SK-N-MC (cell line): ENCODE measurements around the gene FOSL2.

Experiments used
- EZH2 ChIP-seq: fragments of 200-600 bp; sonication (generic); IDR thresholded peaks from one replicate; pipeline ENCODE4 v1.6.1; 2017; ENCODE audit warnings: antibody characterized with exemption
- POLR2AphosphoS5 ChIP-seq: IDR thresholded peaks from 2 replicates; pipeline ENCODE4 v1.6.1; 2012; ENCODE audit warnings: mild to moderate bottlenecking, low read depth, low read length, borderline replicate concordance

- TF ChIP-seq POLR2AphosphoS5 (no peak), EZH2 (no peak)
Observed at GRCh38 chr2:28387082-28387960, 5.3 kb upstream of the FOSL2 start.
